Astrocyte of the spinal cord (primary cell): Measurements from ENCODE around the gene HRH3.

Experiments used
- DNase-seq: peaks from one replicate; pipeline ENCODE4 v3.0.0; 2011; ENCODE audit warnings: low read depth, low spot score
- H3K4me3 ChIP-seq: 2 replicates; pipeline ENCODE4 v1.5.1; 2011; ENCODE audit warnings: low read depth, mild to moderate bottlenecking, low read length, moderate library complexity
- in situ Hi-C: cut with HindIII; loops from 2 replicates; pipeline ENCODE4 v1.10.0; 2017; ENCODE audit warnings: low sequenced_read_pairs
- TF ChIP-seq, protein P1 (sequence below): IDR thresholded peaks from 2 replicates; pipeline ENCODE4 v1.5.1; 2012; ENCODE audit warnings: low read depth, mild to moderate bottlenecking, low read length, inconsistent platforms

The HRH3 gene

DNA sequence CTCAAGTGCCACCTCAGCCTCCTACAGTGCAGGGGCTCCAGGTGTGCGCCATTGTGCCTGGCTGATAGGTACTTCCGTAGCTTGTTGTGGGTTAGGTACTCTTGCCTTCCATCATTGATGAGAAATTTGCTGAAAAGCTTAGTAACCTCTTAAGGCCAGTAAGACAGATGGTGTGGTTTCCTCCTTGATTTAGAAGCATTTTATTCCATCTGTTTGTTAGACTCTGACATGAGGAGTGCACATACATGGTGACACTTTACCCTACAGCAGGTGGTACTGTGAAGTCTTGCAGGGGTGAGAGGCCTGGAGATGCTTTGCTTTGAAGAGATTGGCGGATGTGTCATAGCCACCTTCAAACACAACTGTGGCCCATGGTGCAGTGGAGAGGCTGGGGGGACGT is 52.0 kb downstream of the HRH3 start:
- TF ChIP-seq, protein P1, sequence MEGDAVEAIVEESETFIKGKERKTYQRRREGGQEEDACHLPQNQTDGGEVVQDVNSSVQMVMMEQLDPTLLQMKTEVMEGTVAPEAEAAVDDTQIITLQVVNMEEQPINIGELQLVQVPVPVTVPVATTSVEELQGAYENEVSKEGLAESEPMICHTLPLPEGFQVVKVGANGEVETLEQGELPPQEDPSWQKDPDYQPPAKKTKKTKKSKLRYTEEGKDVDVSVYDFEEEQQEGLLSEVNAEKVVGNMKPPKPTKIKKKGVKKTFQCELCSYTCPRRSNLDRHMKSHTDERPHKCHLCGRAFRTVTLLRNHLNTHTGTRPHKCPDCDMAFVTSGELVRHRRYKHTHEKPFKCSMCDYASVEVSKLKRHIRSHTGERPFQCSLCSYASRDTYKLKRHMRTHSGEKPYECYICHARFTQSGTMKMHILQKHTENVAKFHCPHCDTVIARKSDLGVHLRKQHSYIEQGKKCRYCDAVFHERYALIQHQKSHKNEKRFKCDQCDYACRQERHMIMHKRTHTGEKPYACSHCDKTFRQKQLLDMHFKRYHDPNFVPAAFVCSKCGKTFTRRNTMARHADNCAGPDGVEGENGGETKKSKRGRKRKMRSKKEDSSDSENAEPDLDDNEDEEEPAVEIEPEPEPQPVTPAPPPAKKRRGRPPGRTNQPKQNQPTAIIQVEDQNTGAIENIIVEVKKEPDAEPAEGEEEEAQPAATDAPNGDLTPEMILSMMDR, result no peak
- no peak for DNase-seq
- H3K4me3 ChIP-seq, result no peak overlapping the region
- in situ Hi-C loops, result no loop called here

DNA sequence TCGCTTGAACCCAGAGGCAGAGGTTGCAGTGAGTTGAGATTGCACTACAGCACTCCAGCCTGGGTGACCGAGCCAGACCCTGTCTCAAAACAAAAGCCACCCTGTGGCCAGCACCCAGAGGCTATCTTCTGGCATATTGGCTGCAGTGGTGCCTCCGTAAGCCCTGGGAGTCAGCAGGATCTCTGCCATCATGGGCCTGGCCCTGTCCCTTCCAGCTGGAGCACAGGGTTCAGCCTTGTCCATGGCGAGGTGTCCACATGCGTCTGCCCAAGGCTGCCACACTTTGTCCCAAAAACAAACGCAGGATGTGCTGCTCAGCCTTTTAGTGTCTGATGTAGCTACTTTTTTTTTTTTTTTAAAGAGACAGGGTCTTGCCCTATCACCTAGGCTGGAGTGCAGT is 52.6 kb downstream of the HRH3 start:
- H3K4me3 ChIP-seq, result no peak overlapping the region
- no peak for DNase-seq
- in situ Hi-C loops, result no loop called here
- TF ChIP-seq, protein P1, result no peak

DNA sequence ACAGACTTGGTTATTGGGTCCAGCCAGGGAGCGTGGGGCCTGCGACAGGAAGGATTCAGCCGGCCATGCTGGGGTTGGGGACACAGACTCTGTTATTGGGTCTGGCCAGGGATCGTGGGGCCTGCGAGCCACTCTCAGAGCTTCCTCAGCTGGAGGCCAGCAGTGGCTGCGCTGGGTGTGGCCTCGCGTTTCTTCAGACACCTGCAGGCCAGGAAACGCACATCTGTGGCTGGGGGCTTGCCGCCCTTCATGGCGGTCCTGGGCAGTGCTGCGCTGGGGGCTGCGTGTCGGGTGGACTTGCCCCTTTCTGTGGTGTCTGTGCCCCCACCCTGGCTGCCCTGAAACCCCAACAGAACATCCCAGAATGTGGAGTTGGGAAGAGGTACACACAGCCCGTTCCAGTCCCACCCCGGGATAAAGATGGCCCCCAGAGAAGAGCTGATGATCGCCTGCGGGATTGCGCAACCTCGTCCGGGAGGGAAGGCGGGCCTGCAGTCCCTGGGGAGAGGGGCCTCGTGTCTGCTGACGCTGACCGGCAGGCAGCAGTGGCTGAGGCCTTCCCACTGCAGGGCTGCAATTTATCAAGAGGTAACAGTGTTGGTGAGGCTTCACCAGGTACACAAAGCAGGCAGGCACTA is 54.2 kb downstream of the HRH3 start:
- H3K4me3 ChIP-seq, result no peak overlapping the region
- TF ChIP-seq, protein P1, result no peak
- no peak for DNase-seq
- in situ Hi-C loops, result no loop called here
